ENCODE data around the gene BBX. TPM values are rescaled to one million over a fixed set of nuclear protein-coding genes. Genes with fewer than 3 reads are reported as not detected.

Gene BBX
- total RNA-seq, 4 donors from 2014 or later: 33.0 to 46.3 (median 36.7) TPM

GRCh38 chr3:107701299-107701698, 178.5 kb downstream of the BBX start:
- Histone ChIP-seq H3K36me3 (no peaks in the 10 kb centered on the region), H3K9me3 (no peaks in the 10 kb centered on the region), H3K4me1 (no peaks in the 10 kb centered on the region), H3K27me3 (no peaks in the 10 kb centered on the region), H3K4me3 (no peak overlapping the region), H3K27ac (no peak overlapping the region)
- DNase-seq: no peak
- TF ChIP-seq POLR2A (IDR thresholded peaks at IDR 0.05): no peak
- TF ChIP-seq CTCF (IDR thresholded peaks at IDR 0.05): no peak

- no peak for DNase-seq
- no peaks in the 10 kb centered on the region for H3K9me3 ChIP-seq
- TF ChIP-seq POLR2A (IDR thresholded peaks at IDR 0.05): no peak
- no peak for TF ChIP-seq CTCF (IDR thresholded peaks at IDR 0.05)
- H3K27ac ChIP-seq: no peak overlapping the region
- no peaks in the 10 kb centered on the region for H3K27me3 ChIP-seq
- no peaks in the 10 kb centered on the region for H3K4me1 ChIP-seq
- H3K4me3 ChIP-seq: no peak overlapping the region
- H3K36me3 ChIP-seq: no peaks in the 10 kb centered on the region
Measured at GRCh38 chr3:107704477-107704876, 181.7 kb downstream of the BBX start.

GRCh38 chr3:107705046-107705445, 182.3 kb downstream of the BBX start:
- Histone ChIP-seq H3K4me1 (no peaks in the 10 kb centered on the region), H3K4me3 (no peak overlapping the region), H3K27me3 (no peaks in the 10 kb centered on the region), H3K27ac (no peak overlapping the region), H3K9me3 (no peaks in the 10 kb centered on the region), H3K36me3 (no peaks in the 10 kb centered on the region)
- DNase-seq: no peak
- TF ChIP-seq CTCF (IDR thresholded peaks at IDR 0.05): no peak

DNA sequence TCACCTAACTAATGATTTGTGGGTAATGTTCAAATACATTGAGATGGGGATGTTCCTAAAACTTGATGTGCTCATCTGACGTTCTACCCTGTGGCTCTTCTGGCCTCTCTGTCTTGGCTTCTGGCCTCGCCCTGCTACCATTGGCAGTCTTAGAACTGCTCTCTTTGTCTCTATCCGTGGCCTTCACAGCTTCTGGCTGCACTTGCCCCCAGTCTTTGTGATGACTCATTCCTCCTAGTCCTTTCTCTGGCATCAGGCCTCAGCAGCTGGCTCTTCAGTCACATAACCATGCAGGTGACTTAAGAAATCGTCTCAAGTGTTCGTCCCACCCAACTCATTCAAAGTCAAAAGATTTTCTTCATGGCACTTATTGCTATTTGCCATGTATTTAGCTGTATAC, 188.1 kb downstream of the BBX start:
- TF ChIP-seq CTCF (IDR thresholded peaks at IDR 0.05) (no peak), POLR2A (IDR thresholded peaks at IDR 0.05) (no peak)
- Histone ChIP-seq H3K4me1 (no peaks in the 10 kb centered on the region), H3K27ac (no peak overlapping the region), H3K4me3 (no peak overlapping the region), H3K9me3 (no peaks in the 10 kb centered on the region), H3K36me3 (peaks cover 0 to 7% (median 0%) of the 10 kb centered on the region in 3 donors), H3K27me3 (no peaks in the 10 kb centered on the region)
- DNase-seq: no peak

DNA sequence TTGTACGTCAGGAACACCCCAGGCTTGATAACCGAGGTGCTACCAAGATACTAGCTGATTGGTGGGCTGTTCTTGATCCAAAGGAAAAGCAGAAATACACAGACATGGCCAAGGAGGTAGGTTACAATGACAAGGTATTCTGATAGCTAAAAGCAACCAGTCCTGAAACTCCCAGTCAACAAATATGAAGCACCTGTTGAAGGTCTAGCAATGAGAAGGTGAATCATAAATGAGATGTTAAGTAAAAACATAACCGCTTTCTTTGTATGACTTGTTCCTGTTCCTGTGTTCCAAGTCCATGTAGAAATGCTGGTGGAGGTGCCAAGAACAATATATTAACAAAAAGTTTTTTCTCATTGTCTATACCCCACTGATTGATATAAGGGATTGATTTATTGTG, 194.0 kb downstream of the BBX start:
- TF ChIP-seq POLR2A (IDR thresholded peaks at IDR 0.05) (no peak), CTCF (IDR thresholded peaks at IDR 0.05) (no peak)
- DNase-seq: no peak
- Histone ChIP-seq H3K27ac (no peak overlapping the region), H3K4me1 (no peaks in the 10 kb centered on the region), H3K4me3 (no peak overlapping the region), H3K36me3 (peaks cover 0 to 8% (median 0%) of the 10 kb centered on the region in 3 donors), H3K9me3 (no peaks in the 10 kb centered on the region), H3K27me3 (no peaks in the 10 kb centered on the region)

GRCh38 chr3:107718547-107718946, 195.8 kb downstream of the BBX start:
- DNase-seq: no peak
- Histone ChIP-seq H3K4me3 (no peak overlapping the region), H3K4me1 (no peaks in the 10 kb centered on the region), H3K27me3 (no peaks in the 10 kb centered on the region), H3K9me3 (no peaks in the 10 kb centered on the region), H3K27ac (no peak overlapping the region), H3K36me3 (peaks cover 0 to 5% (median 0%) of the 10 kb centered on the region in 3 donors)
- no peak for TF ChIP-seq POLR2A (IDR thresholded peaks at IDR 0.05)
- no peak for TF ChIP-seq CTCF (IDR thresholded peaks at IDR 0.05)
